GM21723 (cell line): ENCODE measurements around the gene FIZ1.

Source experiments
- ATAC-seq: cut with Tn5 transposase; IDR thresholded peaks from one replicate; pipeline ENCODE4 v1.9.1; 2021; ENCODE audit warnings: mild to moderate bottlenecking, moderate library complexity; ENCODE audit not compliant: unreplicated experiment

FIZ1 gene

GRCh38 chr19:55613930-55614710, 14.8 kb upstream of the FIZ1 start:
- ATAC-seq = no peak

DNA sequence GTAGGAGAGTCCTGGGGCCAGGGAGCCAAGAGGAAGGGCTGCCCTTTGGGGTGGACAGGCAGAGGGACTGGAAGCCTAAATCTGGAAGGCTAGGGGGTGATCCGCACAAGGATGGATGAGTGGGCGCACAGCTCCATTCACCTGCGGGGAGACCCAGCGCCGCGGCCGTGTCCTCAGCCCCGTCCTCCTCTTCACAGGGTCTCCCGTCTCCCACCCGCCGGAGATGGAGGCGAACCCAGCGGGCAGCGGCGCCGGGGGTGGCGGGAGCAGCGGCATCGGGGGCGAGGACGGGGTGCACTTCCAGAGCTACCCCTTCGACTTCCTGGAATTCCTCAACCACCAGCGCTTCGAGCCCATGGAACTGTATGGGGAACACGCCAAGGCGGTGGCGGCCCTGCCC, 14.1 kb upstream of the FIZ1 start:
- no peak for ATAC-seq

- no peak for ATAC-seq
Measured at GRCh38 chr19:55611983-55612645, 12.8 kb upstream of the FIZ1 start.

GRCh38 chr19:55611300-55611982, 12.1 kb upstream of the FIZ1 start:
- ATAC-seq = no peak

DNA sequence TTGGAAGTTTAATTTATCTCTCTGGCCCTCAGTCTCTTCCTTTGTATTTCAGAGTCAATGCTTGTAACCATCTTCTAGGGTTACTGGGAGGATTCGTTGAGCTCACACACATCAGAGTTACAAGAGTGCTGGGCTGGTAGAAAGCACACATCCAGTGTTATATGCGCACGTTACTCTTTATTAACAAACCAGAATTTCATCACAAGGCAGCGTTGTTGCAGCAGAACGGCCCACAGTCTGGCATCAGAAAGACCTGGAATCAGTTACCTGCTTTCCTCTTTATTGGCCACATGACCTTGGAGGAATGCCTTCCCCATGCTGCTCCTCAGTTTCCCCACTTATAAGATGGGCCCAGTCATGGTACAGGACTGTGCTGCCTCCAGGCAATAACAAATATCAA, 10.0 kb upstream of the FIZ1 start:
- no peak for ATAC-seq

DNA sequence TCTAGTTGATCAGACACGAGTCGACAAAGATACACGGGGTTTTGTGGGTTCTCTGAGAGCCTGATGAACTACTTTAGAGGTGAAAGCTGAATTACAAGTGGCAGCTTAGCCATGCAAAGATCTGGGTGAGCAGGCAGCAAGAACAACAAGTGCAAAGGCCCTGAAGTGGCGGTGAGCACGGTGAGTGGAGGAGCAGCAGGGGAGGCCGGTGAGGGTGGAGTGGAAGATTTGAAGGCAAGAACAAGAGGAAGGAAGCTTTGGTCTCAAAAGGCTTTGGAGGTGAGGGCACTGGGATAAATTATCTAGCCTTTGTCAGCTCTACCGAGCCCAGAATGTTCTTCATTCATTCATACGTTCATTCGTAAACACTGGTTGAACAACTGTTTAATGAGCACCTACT, 7.5 kb upstream of the FIZ1 start:
- no peak for ATAC-seq

DNA sequence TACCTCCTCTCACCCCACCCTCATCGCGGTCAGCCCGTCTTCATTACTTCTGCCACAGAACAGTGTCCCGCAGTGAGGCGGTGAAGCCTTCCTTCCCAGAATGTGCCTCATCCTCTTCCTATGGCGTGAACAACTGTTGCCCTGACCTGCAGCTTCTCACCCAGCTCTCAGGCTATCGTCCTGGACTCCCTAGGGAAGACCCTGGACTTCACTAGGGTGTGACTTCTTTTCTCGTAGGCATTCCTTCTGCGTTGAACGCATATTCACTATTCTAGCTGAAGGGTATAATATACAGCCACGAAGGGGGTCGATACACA, 7.1 kb upstream of the FIZ1 start:
- ATAC-seq = no peak

GRCh38 chr19:55605637-55606470, 6.5 kb upstream of the FIZ1 start, which contains the start of gene ZNF865:
Gene ZNF865, plus strand, starts transcription at chr19:55605647. Its CDS starts 7,972 bp downstream, at chr19:55613619.
- peak; percentile 34 for ATAC-seq

DNA sequence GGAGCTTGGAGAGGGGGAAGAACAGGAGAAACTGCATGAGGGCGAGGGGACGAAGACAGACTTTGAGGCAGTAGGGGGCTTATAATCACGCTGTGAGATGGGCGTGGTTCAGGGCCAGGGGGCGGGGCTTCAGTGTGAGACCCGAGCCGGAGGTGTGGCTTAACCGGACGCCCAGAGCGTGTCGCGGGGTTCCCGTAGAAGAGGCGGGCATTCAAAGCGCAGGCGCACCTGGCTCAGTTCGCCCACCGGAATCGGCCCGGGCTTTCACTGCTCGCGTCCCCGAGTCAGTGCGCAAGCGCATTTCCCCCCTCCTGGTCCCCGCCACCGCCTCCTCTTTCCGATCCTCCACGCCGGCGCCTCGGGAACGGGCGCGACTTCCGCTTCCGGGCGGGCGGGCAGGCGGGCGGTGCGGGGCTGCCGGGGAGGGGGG, 5.9 kb upstream of the FIZ1 start:
- peak; percentile 65 for ATAC-seq

DNA sequence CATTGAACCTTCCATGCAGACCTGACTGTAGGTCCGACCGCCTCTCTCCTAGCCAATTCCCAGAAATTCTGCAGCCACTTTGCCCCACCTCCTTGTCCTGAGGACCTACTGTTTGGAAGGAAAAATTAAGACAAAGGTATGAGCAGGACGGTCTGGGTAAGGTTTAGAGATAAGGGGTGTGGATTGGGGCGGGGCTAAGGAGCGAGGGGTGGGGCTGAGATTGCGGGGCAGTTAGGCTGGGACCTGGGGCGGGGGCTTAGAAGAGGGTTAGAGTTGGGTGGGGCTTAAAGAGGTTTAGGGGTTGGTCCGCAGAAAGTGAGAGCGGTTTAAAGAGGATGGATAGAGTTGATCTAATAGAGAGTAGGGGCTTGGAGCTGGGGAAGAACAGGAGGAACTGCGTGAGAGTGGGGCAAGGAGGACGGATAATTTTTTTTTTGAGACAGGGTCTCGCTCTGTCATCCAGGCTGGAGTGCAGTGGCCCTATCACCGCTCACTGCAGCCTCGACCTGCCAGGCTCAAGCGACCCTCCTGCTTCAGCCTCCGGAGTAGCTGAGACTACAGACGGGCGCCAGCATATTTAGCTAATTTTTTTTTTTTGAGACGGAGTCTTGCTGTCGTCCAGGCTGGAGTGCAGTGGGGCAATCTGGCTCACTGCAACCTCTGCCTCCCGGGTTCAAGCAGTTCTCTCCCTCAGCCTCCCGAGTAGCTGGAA, 4.4 kb upstream of the FIZ1 start:
- ATAC-seq = no peak

GRCh38 chr19:55603115-55603514, 3.8 kb upstream of the FIZ1 start:
- no peak for ATAC-seq

DNA sequence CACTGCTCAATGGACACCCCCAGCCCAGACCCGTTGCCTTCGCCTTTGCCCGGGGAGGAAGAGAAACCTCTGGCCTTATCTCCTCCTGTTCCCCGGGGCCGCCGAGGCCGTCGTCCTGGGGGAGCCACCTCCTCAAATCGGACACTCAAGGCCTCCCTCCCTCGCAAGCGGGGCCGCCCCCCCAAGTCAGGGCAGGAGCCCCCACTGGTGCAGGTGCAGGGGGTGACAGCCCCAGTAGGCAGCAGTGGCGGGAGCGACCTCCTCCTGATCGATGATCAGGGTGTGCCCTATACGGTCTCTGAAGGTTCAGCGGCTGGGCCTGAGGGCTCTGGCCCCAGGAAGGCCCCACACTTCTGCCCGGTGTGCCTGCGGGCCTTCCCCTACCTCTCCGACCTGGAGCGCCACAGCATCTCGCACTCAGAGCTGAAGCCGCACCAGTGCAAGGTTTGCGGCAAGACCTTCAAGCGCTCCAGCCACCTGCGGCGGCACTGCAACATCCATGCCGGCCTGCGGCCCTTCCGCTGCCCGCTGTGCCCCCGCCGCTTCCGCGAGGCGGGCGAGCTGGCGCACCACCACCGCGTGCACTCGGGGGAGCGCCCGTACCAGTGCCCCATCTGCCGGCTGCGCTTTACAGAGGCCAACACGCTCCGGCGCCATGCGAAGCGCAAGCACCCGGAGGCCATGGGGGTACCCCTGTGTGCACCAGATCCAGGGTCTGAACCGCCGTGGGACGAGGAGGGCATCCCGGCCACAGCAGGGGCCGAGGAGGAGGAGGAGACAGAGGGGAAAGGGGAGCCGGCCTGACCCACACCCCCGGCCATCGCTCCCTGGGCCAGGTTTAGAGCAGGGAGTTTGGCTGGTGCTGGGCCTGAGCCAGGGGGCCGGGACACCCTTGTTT, 3.0 kb upstream of the FIZ1 start:
- ATAC-seq = no peak

DNA sequence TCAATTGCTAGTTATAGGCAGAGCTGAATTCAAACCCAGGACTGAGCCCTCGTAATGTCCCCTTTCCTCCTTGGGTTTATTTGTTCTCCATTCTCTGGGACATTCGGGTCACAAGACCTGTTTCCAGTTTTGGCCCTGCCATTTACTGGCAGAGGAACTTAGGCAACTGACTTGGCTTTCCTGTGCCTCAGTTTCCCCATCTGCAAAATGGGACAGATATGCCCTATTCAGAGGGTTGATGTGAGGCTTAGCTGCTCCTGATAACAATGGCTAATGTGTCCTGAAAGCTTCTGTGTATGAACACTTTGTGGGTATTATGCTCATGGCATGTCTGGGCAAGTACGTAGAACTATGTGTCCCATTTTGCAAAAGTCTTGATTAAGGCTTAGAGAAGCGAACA, 1.8 kb upstream of the FIZ1 start:
- ATAC-seq = no peak

- ATAC-seq = no peak
Measured at GRCh38 chr19:55600662-55601028, 1.3 kb upstream of the FIZ1 start.

DNA sequence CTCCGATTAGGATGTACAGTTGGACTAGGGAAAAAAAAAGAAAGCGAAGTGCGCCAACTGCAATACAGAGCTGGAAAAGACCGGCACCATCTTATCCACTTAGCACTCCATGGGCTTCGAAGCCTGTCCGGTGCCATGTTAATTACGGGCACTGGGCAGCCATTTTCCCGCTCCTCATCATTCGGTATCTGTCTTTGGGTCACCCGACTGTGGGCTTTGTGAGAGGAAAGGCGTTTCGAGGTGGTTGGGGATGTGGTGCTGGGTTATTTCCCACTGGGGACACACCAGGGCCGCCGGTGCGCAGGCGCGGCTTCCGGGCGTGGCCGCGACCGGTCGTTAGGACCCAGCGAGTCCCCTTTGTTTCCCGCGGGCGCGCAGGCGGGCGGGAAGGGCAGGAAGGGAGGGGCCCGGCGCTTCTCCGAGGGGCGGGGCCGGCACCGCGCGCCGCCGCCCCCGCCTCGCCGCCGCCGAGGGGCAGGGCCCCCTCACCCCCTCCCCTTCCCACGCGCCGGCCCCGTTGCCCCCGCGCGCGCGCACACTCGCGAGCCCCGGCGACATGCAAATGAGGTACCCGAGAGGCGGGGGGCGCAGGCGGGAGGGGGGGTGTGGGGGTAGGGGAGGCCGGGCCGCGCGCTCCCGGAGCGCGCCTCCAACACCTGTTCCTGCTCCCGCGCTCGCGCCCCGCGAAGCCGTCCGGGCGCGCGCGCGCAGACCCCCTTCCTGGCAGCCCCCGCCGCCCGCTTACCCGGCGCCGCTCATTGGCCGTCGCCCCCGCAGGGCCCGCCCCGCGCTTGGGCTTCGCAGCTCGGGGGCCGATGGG, 735 bp upstream of the FIZ1 start, which contains the start of gene ZNF524:
TSS of gene ZNF524 (plus strand) at position 447 of the 820 bp plus-strand sequence. CDS start 1,825 bp downstream, outside the sequence.
- peak; percentile 45 for ATAC-seq

- ATAC-seq = peak; percentile 45
Measured at GRCh38 chr19:55598719-55599467, 424 bp downstream of the FIZ1 start.

DNA sequence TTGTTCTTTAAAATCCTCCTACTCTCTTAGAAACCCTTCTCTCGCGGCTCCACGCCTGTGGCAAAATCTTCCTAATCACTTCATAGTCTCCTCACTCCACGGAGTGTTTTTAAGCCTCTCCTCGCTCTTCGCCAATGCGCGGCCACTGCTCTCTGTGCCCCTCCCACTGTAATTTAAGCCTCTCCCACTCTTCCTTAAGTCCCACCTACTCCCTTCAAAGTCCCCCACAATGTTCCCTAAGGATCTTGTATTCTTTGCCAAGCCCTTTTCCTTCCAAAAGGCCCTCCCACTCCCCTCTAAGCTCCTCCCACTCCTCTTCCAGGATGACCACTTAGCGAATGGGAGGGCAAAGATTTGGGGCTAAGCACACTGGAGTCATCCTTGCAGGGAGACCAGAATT, 1.3 kb downstream of the FIZ1 start:
- ATAC-seq = no peak

GRCh38 chr19:55597501-55597921, 1.8 kb downstream of the FIZ1 start:
- ATAC-seq = no peak
